ENCODE measurements around the gene JAK2. TPM values are rescaled to one million over a fixed set of nuclear protein-coding genes. Genes with fewer than 3 reads are reported as not detected.

JAK2 gene
- total RNA-seq, 1 donor from 2014 or later, result 24.4 TPM

DNA sequence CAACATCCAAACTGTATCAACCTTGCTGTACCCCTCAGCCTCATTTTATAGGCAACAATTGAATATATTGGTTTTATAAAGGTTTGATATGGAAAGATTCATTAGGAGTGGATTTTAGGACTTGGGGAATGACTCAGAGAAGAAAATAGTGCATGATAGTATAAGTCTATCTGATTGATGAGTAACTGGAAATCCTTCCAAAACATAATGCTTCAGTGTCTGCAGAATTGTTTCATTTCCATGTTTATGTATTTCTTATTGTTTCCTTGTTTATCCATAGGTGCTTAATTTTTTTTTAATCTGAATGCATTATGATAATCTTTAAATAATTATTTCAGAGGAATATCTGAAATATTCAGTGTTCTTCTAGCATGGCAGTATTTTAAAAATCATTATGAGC is 12.6 kb downstream of the JAK2 start:
- TF ChIP-seq, protein P1, sequence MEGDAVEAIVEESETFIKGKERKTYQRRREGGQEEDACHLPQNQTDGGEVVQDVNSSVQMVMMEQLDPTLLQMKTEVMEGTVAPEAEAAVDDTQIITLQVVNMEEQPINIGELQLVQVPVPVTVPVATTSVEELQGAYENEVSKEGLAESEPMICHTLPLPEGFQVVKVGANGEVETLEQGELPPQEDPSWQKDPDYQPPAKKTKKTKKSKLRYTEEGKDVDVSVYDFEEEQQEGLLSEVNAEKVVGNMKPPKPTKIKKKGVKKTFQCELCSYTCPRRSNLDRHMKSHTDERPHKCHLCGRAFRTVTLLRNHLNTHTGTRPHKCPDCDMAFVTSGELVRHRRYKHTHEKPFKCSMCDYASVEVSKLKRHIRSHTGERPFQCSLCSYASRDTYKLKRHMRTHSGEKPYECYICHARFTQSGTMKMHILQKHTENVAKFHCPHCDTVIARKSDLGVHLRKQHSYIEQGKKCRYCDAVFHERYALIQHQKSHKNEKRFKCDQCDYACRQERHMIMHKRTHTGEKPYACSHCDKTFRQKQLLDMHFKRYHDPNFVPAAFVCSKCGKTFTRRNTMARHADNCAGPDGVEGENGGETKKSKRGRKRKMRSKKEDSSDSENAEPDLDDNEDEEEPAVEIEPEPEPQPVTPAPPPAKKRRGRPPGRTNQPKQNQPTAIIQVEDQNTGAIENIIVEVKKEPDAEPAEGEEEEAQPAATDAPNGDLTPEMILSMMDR (IDR thresholded peaks at IDR 0.05), result no peak
- no peak overlapping the region for H3K27ac ChIP-seq
- H3K36me3 ChIP-seq, result peaks cover under 1% of the 10 kb centered on the region
- no peaks in the 10 kb centered on the region for H3K9me3 ChIP-seq
- ATAC-seq (no peak), DNase-seq (no peak)
- H3K4me1 ChIP-seq, result peaks cover 7% of the 10 kb centered on the region
- intact Hi-C loops (cut with DNase I), result no loop called here
- H3K27me3 ChIP-seq, result no peaks in the 10 kb centered on the region
- no peak overlapping the region for H3K4me3 ChIP-seq

DNA sequence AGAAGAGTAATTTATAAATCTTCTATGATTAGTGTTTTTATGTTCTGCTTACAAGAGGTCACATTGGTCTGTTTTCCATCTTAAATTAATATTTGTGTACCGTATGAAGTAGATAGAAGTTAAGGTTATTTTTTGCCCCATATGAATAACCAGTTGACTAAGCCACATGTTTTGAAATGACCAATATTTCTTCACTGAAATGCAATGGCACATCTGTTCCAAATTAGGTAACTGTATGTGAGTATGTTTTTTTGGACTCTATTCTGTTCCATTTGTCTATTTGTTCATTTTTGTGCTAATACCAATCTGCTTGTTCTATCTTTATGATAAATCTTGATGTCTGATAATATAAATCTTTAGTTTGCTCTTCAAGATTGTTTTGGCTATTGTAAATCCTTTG is 17.7 kb downstream of the JAK2 start:
- ATAC-seq (no peak), DNase-seq (no peak)
- H3K9me3 ChIP-seq, result no peaks in the 10 kb centered on the region
- no peak overlapping the region for H3K4me3 ChIP-seq
- TF ChIP-seq, protein P1 (IDR thresholded peaks at IDR 0.05), result no peak
- no peaks in the 10 kb centered on the region for H3K27me3 ChIP-seq
- no peaks in the 10 kb centered on the region for H3K4me1 ChIP-seq
- H3K36me3 ChIP-seq, result no peaks in the 10 kb centered on the region
- intact Hi-C loops (cut with DNase I), result no loop called here
- H3K27ac ChIP-seq, result no peak overlapping the region

DNA sequence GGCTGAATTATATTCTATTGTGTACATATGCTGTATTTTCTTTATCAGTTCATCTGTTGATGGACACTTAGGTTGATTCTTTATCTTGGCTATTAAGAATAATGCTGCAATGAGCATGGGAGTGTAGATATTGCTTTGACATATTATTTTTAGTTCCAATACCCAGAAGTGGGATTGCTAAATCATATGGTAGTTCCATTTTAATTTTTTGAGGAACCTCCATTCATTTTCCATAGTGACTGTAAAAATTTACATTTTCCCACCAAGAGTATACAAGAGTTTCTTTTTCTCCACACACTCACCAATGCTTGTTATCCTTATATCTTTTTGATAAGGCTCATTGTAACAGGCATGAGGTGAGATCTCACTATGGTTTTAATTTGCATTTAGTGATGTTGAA is 19.4 kb downstream of the JAK2 start:
- intact Hi-C loops (cut with DNase I), result no loop called here

DNA sequence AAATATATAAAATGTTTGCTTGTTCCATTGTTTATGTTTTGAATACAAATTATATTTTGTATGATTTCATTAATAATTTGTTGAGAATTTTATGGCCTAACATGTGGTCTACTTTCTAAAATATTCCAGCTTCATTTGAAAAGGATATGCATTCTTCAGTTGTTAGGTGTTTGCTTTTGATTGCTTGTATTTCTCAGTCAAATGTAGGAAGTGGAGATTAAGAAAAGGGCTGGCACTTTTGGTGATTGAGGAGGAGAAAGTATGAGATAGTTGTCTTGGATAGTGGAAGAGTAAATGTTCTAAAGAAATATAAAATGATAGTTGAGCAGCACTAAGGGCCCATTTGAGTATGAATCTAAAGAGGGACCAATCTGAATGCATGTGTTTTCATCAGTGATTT is 23.1 kb downstream of the JAK2 start:
- intact Hi-C loops (cut with DNase I), result no loop called here
- H3K27ac ChIP-seq, result peak overlapping the region; percentile 3
- H3K27me3 ChIP-seq, result no peaks in the 10 kb centered on the region
- H3K4me3 ChIP-seq, result no peak overlapping the region
- TF ChIP-seq, protein P1 (IDR thresholded peaks at IDR 0.05), result no peak
- peaks cover 13% of the 10 kb centered on the region for H3K4me1 ChIP-seq
- H3K36me3 ChIP-seq, result no peaks in the 10 kb centered on the region
- DNase-seq (no peak), ATAC-seq (no peak)
- no peaks in the 10 kb centered on the region for H3K9me3 ChIP-seq

More for the DNA sequence above, 19.4 kb downstream of the JAK2 start:
- no peak for ATAC-seq
- H3K36me3 ChIP-seq, result no peaks in the 10 kb centered on the region
- TF ChIP-seq, protein P1 (IDR thresholded peaks at IDR 0.05), result no peak
- H3K9me3 ChIP-seq, result no peaks in the 10 kb centered on the region
- no peak overlapping the region for H3K27ac ChIP-seq
- no peak for DNase-seq
- H3K27me3 ChIP-seq, result no peaks in the 10 kb centered on the region
- H3K4me1 ChIP-seq, result no peaks in the 10 kb centered on the region
- no peak overlapping the region for H3K4me3 ChIP-seq

DNA sequence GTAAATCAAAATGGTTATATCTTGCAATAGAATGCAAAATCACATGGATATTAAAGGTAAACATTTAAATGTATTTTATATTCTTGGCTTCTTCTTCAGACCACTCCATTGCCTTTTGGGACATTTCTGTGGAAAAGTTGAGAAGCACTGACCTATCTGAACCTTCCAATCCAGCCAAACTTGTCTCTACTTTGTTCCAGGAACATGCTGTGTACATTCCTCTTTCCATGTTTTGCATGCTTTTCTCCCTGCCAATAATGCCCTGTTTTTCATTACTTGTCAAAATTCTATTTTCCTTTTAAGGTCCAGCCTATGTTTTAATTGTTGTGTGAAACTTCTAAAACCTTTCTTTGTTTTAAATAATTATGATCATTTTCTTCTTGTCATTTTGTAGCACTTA is 28.3 kb downstream of the JAK2 start:
- Histone ChIP-seq H3K9me3 (peaks cover 7% of the 10 kb centered on the region), H3K4me3 (no peak overlapping the region), H3K27ac (no peak overlapping the region), H3K27me3 (no peaks in the 10 kb centered on the region), H3K4me1 (peaks cover 13% of the 10 kb centered on the region), H3K36me3 (no peaks in the 10 kb centered on the region)
- ATAC-seq (peak; percentile 21), DNase-seq (no peak)
- intact Hi-C loops (cut with DNase I), result no loop called here
- TF ChIP-seq, protein P1 (IDR thresholded peaks at IDR 0.05), result no peak

DNA sequence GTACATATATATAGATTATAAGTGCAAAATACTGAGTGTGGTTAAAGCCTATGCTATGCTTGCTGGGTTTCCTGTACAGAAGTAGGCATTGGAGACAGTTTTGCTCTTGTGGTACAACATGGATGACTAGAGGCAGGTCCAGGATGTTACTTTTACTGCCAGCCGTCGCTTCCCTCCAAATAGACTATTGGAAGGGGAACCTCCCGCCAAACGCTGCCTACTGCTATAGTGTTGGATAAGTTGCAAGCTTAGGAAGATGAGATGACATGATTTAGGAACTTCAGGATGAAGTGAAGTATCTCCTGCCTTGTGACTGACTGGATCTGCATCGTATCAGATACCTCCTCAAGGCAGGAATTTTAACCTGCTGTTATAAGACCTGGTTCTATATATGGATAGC is 30.9 kb downstream of the JAK2 start:
- H3K36me3 ChIP-seq, result no peaks in the 10 kb centered on the region
- no peak for DNase-seq
- ATAC-seq, result no peak
- no peaks in the 10 kb centered on the region for H3K27me3 ChIP-seq
- H3K4me3 ChIP-seq, result no peak overlapping the region
- H3K27ac ChIP-seq, result no peak overlapping the region
- peaks cover 14% of the 10 kb centered on the region for H3K9me3 ChIP-seq
- TF ChIP-seq, protein P1 (IDR thresholded peaks at IDR 0.05), result no peak
- H3K4me1 ChIP-seq, result peaks cover 13% of the 10 kb centered on the region
- intact Hi-C loops (cut with DNase I), result no loop called here

All from upper lobe of right lung (tissue), 1 donor.